WI38 (cell line): ENCODE results near the gene FOXO1.

Experiments
- H3K4me3 ChIP-seq: 2 replicates; pipeline ENCODE4 v1.5.1; 2011; ENCODE audit warnings: low read depth, mild to moderate bottlenecking, control low read depth, low read length
- TF ChIP-seq, protein P1 (sequence below): IDR thresholded peaks from 2 replicates; pipeline ENCODE4 v1.5.1; 2012; ENCODE audit warnings: low read depth, mild to moderate bottlenecking, control low read depth, low read length

The FOXO1 gene

DNA sequence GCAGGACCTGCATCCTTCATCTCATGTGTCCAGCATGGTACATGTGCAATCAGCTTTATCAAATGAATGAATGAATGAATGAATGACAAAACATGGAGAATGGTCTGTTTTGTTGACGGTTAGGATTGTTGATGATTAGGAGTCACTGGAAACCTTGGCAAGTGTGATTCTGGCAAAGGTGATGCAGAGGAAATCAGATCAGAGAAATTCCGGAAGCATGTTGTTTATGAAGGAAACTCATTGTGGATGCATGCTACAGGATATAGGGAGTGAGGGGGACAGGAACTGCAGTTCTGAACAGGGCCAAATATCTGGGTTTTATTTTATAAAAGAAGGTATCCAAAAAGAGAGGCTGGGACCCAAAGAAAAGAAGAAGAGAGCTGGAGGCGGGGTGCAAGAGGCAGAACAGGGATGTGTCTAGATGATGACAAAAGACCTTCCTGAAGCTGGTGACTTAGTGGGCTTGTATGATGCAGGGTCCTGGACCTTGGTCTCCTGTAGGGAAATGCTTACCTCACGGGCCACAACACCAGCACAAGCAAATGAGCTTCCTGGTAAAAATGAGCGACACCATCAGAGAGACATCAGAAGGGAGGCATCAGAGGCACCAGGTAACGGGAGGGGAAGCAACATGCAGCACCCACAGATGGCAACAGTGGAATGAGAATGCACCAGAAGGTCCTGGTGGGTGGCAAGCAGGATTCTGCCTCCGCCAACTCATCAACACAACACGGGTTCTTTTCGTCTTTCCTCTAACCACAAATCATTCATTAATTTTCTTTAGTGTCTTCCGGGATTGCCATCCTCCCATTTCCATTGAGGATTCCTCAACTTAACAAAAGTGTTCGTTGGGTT, 159.6 kb downstream of the FOXO1 start:
- TF ChIP-seq, protein P1, sequence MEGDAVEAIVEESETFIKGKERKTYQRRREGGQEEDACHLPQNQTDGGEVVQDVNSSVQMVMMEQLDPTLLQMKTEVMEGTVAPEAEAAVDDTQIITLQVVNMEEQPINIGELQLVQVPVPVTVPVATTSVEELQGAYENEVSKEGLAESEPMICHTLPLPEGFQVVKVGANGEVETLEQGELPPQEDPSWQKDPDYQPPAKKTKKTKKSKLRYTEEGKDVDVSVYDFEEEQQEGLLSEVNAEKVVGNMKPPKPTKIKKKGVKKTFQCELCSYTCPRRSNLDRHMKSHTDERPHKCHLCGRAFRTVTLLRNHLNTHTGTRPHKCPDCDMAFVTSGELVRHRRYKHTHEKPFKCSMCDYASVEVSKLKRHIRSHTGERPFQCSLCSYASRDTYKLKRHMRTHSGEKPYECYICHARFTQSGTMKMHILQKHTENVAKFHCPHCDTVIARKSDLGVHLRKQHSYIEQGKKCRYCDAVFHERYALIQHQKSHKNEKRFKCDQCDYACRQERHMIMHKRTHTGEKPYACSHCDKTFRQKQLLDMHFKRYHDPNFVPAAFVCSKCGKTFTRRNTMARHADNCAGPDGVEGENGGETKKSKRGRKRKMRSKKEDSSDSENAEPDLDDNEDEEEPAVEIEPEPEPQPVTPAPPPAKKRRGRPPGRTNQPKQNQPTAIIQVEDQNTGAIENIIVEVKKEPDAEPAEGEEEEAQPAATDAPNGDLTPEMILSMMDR: no peak
- no peak overlapping the region for H3K4me3 ChIP-seq
